Kidney tubule cell (primary cell): Measurements from ENCODE around the gene DUSP12.

ENCODE experiments used
- DNase-seq: peaks from one replicate; pipeline ENCODE4 v3.0.0-alpha.2; 2018; ENCODE audit warnings: low spot score

Gene DUSP12

GRCh38 chr1:161770250-161770649, 20.7 kb downstream of the DUSP12 start:
- no peak for DNase-seq

GRCh38 chr1:161771161-161771560, 21.6 kb downstream of the DUSP12 start:
- no peak for DNase-seq

- DNase-seq = no peak
These were observed 22.4 kb downstream of the DUSP12 start for GRCh38 chr1:161771973-161772372.

GRCh38 chr1:161772397-161772796, 22.8 kb downstream of the DUSP12 start:
- no peak for DNase-seq

GRCh38 chr1:161773791-161774190, 24.2 kb downstream of the DUSP12 start:
- DNase-seq = no peak

GRCh38 chr1:161777261-161777660, 27.7 kb downstream of the DUSP12 start:
- DNase-seq = no peak

- DNase-seq = no peak
These were observed 28.9 kb downstream of the DUSP12 start for GRCh38 chr1:161778522-161778921.

- no peak for DNase-seq
These were observed 29.8 kb downstream of the DUSP12 start for GRCh38 chr1:161779393-161779792.

- no peak for DNase-seq
These were observed 32.4 kb downstream of the DUSP12 start for GRCh38 chr1:161781995-161782394.

- DNase-seq = no peak
These were observed 33.3 kb downstream of the DUSP12 start for GRCh38 chr1:161782886-161783285.

GRCh38 chr1:161784968-161785367, 35.4 kb downstream of the DUSP12 start:
- no peak for DNase-seq

- DNase-seq = no peak
These were observed 37.8 kb downstream of the DUSP12 start for GRCh38 chr1:161787355-161787754.

- DNase-seq = no peak
These were observed 41.2 kb downstream of the DUSP12 start for GRCh38 chr1:161790587-161791317.

- DNase-seq = peak; percentile 47
These were observed 42.5 kb downstream of the DUSP12 start for GRCh38 chr1:161791904-161792655.

- peak; percentile 87 for DNase-seq
These were observed 43.2 kb downstream of the DUSP12 start for GRCh38 chr1:161792740-161793139.

GRCh38 chr1:161799792-161800191, 50.2 kb downstream of the DUSP12 start:
- DNase-seq = no peak

GRCh38 chr1:161801955-161802354, 52.4 kb downstream of the DUSP12 start:
- no peak for DNase-seq

GRCh38 chr1:161803181-161803580, 53.6 kb downstream of the DUSP12 start:
- no peak for DNase-seq

- no peak for DNase-seq
These were observed 56.0 kb downstream of the DUSP12 start for GRCh38 chr1:161805399-161806197.
